GM12878 (cell line): ENCODE measurements around the gene RETSAT.

ENCODE experiments used
- ASH2L ChIP-seq: fragments of 300-600, 200-600 bp; sonication (generic); IDR thresholded peaks from 2 replicates; pipeline ENCODE4 v1.6.1; 2017; ENCODE audit warnings: low read depth, mild to moderate bottlenecking, borderline replicate concordance
- CTCF ChIP-seq, 3 experiments: IDR thresholded peaks in 2 of 3; conservative IDR thresholded peaks in 1 of 3; 2 replicates each; pipeline ENCODE4 v1.5.1; 2011; ENCODE audit warnings: low read depth in 3 of 3, low read length in 3 of 3, mild to moderate bottlenecking in 3 of 3, control low read depth in 2 of 3, moderate library complexity in 2 of 3, inconsistent platforms in 1 of 3, mixed read lengths in 1 of 3; ENCODE audit not compliant: control insufficient read depth in 2 of 3, insufficient read depth in 1 of 3; ENCODE audit errors: extremely low read depth in 1 of 3
- FOS ChIP-seq: IDR thresholded peaks from 3 replicates; pipeline ENCODE4 v1.6.1; 2011; ENCODE audit warnings: borderline replicate concordance; ENCODE audit not compliant: insufficient read length; ENCODE audit errors: extremely low read depth
- SMC3 ChIP-seq: IDR thresholded peaks from 2 replicates; pipeline ENCODE4 v1.6.1; 2011; ENCODE audit warnings: low read length, improper control_type of control experiment, borderline replicate concordance
- YY1 ChIP-seq: IDR thresholded peaks from 2 replicates; pipeline ENCODE4 v1.6.1; 2011; ENCODE audit warnings: low read depth, mild to moderate bottlenecking, low read length

DNA sequence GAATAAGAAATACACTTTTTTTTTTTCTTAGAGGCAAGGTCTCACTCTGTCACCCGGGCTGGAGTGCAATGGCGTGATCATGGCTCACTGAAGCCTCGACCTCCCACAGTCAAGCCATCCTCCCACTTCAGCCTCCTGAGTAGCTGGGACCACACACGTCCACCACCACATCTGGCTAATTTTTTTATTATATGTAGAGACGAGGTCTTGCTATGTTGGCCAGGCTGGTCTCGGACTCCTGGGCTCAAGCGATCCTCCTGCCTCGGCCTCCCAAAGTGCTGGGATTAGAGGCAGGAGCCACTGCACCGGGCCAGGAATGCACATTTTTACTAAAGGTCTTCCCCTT lies 28.9 kb downstream of the RETSAT start:
- no peak for TF ChIP-seq FOS
- TF ChIP-seq CTCF (IDR thresholded peaks at IDR 0.05 in 2 of 3, conservative IDR thresholded peaks at IDR 0.05 in 1 of 3; ENCODE audit: control insufficient read depth in 2 of 3, extremely low read depth in 1 of 3, insufficient read depth in 1 of 3, low read depth in 3 of 3, low read length in 3 of 3) = no peak
- no peak for TF ChIP-seq YY1
- no peak for TF ChIP-seq SMC3
- TF ChIP-seq ASH2L = no peak
